H1 (cell line): ENCODE measurements around the gene ATP11A. TPM values are rescaled to one million over a fixed set of nuclear protein-coding genes. Genes with fewer than 3 reads are reported as not detected.

Experiments
- CTCF ChIA-PET: fragments of 300-600 bp; sonication (Branson Sonifier 250); formaldehyde crosslinking; loops from one replicate; lab custom pipeline; 2021; ENCODE audit not compliant: partially characterized antibody; lab: Charles Lee
- POLR2A ChIA-PET: fragments of 300-600 bp; sonication (Branson Sonifier 250); formaldehyde crosslinking; loops from one replicate; lab custom pipeline; 2021; ENCODE audit warnings: inconsistent platforms; ENCODE audit not compliant: partially characterized antibody; lab: Charles Lee
- DNase-seq, 2 experiments: peaks; one replicate each; pipeline versions ENCODE4 v3.0.0 to v3.0.0-alpha.2; 2010 to 2022; ENCODE audit warnings: low spot score in 2 of 2, low read depth in 1 of 2, mixed read lengths in 1 of 2
- FAIRE-seq: peaks from 2 replicates; lab custom pipeline; 2011; peaks lifted over from hg19 to GRCh38; lab: Jason Lieb, UNC
- H2AFZ ChIP-seq: 2 replicates; pipeline ENCODE4 v1.8.1; 2012; ENCODE audit warnings: low read length, inconsistent platforms
- H2AK5ac ChIP-seq: 2 replicates; pipeline ENCODE4 v1.6.1; 2013; ENCODE audit warnings: low read depth, low read length
- H2BK120ac ChIP-seq: replicated peaks from 2 replicates; pipeline ENCODE3; 2013; ENCODE audit warnings: low read depth, low read length, inconsistent platforms
- H2BK12ac ChIP-seq: 2 replicates; pipeline ENCODE4 v1.6.1; 2013; ENCODE audit warnings: low read depth, low read length
- H2BK15ac ChIP-seq: 2 replicates; pipeline ENCODE4 v1.6.1; 2013; ENCODE audit warnings: low read length
- H2BK20ac ChIP-seq: 2 replicates; pipeline ENCODE4 v1.6.1; 2013; ENCODE audit warnings: low read length
- H2BK5ac ChIP-seq: 2 replicates; pipeline ENCODE4 v1.6.1; 2013; ENCODE audit warnings: low read depth, low read length
- H3K14ac ChIP-seq: 2 replicates; pipeline ENCODE4 v1.6.1; 2013; ENCODE audit warnings: inconsistent platforms; ENCODE audit not compliant: insufficient read length
- H3K18ac ChIP-seq: 2 replicates; pipeline ENCODE4 v1.6.1; 2013; ENCODE audit warnings: low read length; ENCODE audit errors: extremely low read depth
- H3K23ac ChIP-seq: 2 replicates; pipeline ENCODE4 v1.6.1; 2013; ENCODE audit warnings: inconsistent platforms; ENCODE audit not compliant: insufficient read length
- H3K23me2 ChIP-seq: 2 replicates; pipeline ENCODE4 v1.6.1; 2013; ENCODE audit warnings: low read depth, low read length
- H3K27ac ChIP-seq: 2 replicates; pipeline ENCODE4 v1.6.1; 2011; ENCODE audit warnings: low read depth, low read length, inconsistent platforms
- H3K27me3 ChIP-seq, 4 experiments: replicated peaks in 1 of 4; 1 replicate in 1 of 4; 2 replicates in 3 of 4; pipeline versions ENCODE4 v1.6.1 to v1.8.1; 2011 to 2013; ENCODE audit warnings: low read length in 3 of 4, mild to moderate bottlenecking in 3 of 4, inconsistent platforms in 2 of 4, mixed read lengths in 2 of 4, moderate library complexity in 1 of 4; ENCODE audit not compliant: control insufficient read depth in 3 of 4, insufficient read depth in 3 of 4; ENCODE audit errors: extremely low read depth in 1 of 4
- H3K36me3 ChIP-seq, 4 experiments: 2 replicates each; pipeline versions ENCODE4 v1.6.1 to v1.8.1; 2011 to 2013; ENCODE audit warnings: mild to moderate bottlenecking in 4 of 4, low read length in 3 of 4, moderate library complexity in 2 of 4, control low read depth in 1 of 4, inconsistent platforms in 1 of 4; ENCODE audit not compliant: insufficient read depth in 4 of 4, control insufficient read depth in 2 of 4
- H3K4ac ChIP-seq: replicated peaks from 2 replicates; pipeline ENCODE3; 2013; ENCODE audit warnings: low read length, low read depth, mixed read lengths, inconsistent platforms; ENCODE audit not compliant: insufficient read length
- H3K4me1 ChIP-seq, 4 experiments: replicated peaks in 1 of 4; 1 replicate in 1 of 4; 2 replicates in 3 of 4; pipeline versions ENCODE4 v1.6.1 to v1.8.1; 2011 to 2013; ENCODE audit warnings: low read length in 3 of 4, inconsistent platforms in 2 of 4, mixed read lengths in 1 of 4; ENCODE audit not compliant: insufficient read depth in 4 of 4, control insufficient read depth in 3 of 4
- H3K4me2 ChIP-seq, 2 experiments: 2 replicates each; pipeline versions ENCODE4 v1.6.1 to v1.8.1; 2011 to 2013; ENCODE audit warnings: low read depth in 2 of 2, low read length in 2 of 2, control low read depth in 1 of 2, inconsistent platforms in 1 of 2, mild to moderate bottlenecking in 1 of 2; ENCODE audit not compliant: insufficient read depth in 1 of 2
- H3K4me3 ChIP-seq, 4 experiments: fragments of 200-600, 300-600 bp in 1 of 4; sonication (generic), shearing (Covaris generic), sonication (Bioruptor Twin) in 1 of 4; 2 replicates each; pipeline versions ENCODE4 v1.5.1 to v1.8.1; 2011 to 2016; ENCODE audit warnings: low read length in 4 of 4, low read depth in 3 of 4, control low read depth in 2 of 4, inconsistent platforms in 2 of 4, mild to moderate bottlenecking in 2 of 4, mixed read lengths in 1 of 4, moderate library complexity in 1 of 4; ENCODE audit not compliant: insufficient read depth in 2 of 4; ENCODE audit errors: extremely low read depth in 1 of 4
- H3K56ac ChIP-seq: replicated peaks from 2 replicates; pipeline ENCODE3; 2013; ENCODE audit warnings: low read depth, mild to moderate bottlenecking, mixed read lengths, low read length, inconsistent platforms; ENCODE audit not compliant: insufficient read length
- H3K79me1 ChIP-seq: 2 replicates; pipeline ENCODE4 v1.6.1; 2013; ENCODE audit warnings: low read depth, low read length, control low read depth
- H3K79me2 ChIP-seq, 2 experiments: 2 replicates each; pipeline versions ENCODE4 v1.6.1 to v1.8.1; 2012 to 2013; ENCODE audit warnings: low read length in 2 of 2, mild to moderate bottlenecking in 2 of 2, inconsistent platforms in 1 of 2; ENCODE audit not compliant: insufficient read depth in 2 of 2, control insufficient read depth in 1 of 2
- H3K9ac ChIP-seq, 4 experiments: replicated peaks in 1 of 4; 1 replicate in 1 of 4; 2 replicates in 3 of 4; pipeline versions ENCODE4 v1.6.1 to v1.8.1; 2011 to 2013; ENCODE audit warnings: low read depth in 3 of 4, low read length in 3 of 4, control low read depth in 2 of 4, mild to moderate bottlenecking in 2 of 4, moderate library complexity in 2 of 4, inconsistent platforms in 1 of 4; ENCODE audit errors: extremely low read depth in 1 of 4
- H3K9me3 ChIP-seq, 2 experiments: 2 replicates each; pipeline versions ENCODE4 v1.6.1 to v1.8.1; 2012 to 2013; ENCODE audit warnings: mild to moderate bottlenecking in 2 of 2, moderate library complexity in 2 of 2, control low read depth in 1 of 2, inconsistent platforms in 1 of 2, low read depth in 1 of 2, low read length in 1 of 2, mixed read lengths in 1 of 2; ENCODE audit not compliant: insufficient read depth in 2 of 2
- H4K20me1 ChIP-seq, 2 experiments: replicated peaks in 1 of 2; 2 replicates each; pipeline versions ENCODE3 to v1.8.1; 2011 to 2013; ENCODE audit warnings: inconsistent platforms in 2 of 2, low read length in 2 of 2, mild to moderate bottlenecking in 1 of 2; ENCODE audit not compliant: insufficient read depth in 2 of 2, control insufficient read depth in 1 of 2
- H4K5ac ChIP-seq: 2 replicates; pipeline ENCODE4 v1.6.1; 2013; ENCODE audit warnings: low read length, low read depth, mixed read lengths, inconsistent platforms; ENCODE audit not compliant: insufficient read length
- H4K8ac ChIP-seq: 2 replicates; pipeline ENCODE4 v1.8.0; 2013; ENCODE audit warnings: mild to moderate bottlenecking, moderate library complexity, low read length, inconsistent platforms; ENCODE audit not compliant: insufficient read depth; ENCODE audit errors: extremely low read depth
- H4K91ac ChIP-seq: replicated peaks from 2 replicates; pipeline ENCODE3; 2013; ENCODE audit warnings: low read length, mixed read lengths, inconsistent platforms; ENCODE audit not compliant: insufficient read length
- ASH2L ChIP-seq: fragments of 200-600, 300-600 bp; sonication (generic); IDR thresholded peaks from one replicate; pipeline ENCODE4 v1.7.1; 2017; ENCODE audit warnings: low read length
- BRCA1 ChIP-seq: IDR thresholded peaks from 2 replicates; pipeline ENCODE4 v1.6.1; 2012; ENCODE audit warnings: low read depth, low read length, improper control_type of control experiment
- PHF8 ChIP-seq: fragments of 200-600 bp; sonication (generic); conservative IDR thresholded peaks from 2 replicates; pipeline ENCODE4 v1.7.1; 2012; ENCODE audit warnings: low read depth, mild to moderate bottlenecking, inconsistent platforms, low read length, moderate library complexity
- SIRT6 ChIP-seq: IDR thresholded peaks from one replicate; pipeline ENCODE4 v1.7.1; 2012; ENCODE audit warnings: low read length, inconsistent platforms
- WGBS, 2 experiments: shearing (Covaris generic) in 1 of 2; methylation state at CpG; one replicate each; pipeline versions ENCODE4 v1.1.6 to v1.1.7; 2013 to 2015; ENCODE audit warnings: low lambda C conversion rate in 2 of 2, mixed read lengths in 2 of 2, inconsistent platforms in 1 of 2, low coverage in 1 of 2, missing lambda C conversion rate in 1 of 2; ENCODE audit not compliant: insufficient replicate concordance in 2 of 2, insufficient coverage in 1 of 2, insufficient read length in 1 of 2; ENCODE audit errors: extremely low coverage in 1 of 2, missing lambda C conversion rate in 1 of 2; 5-methylcytosine and 5-hydroxymethylcytosine counted together
- polyA plus RNA-seq, 7 experiments: library from polyadenylated mRNA; depleted of rRNA in 3 of 7; stranded (reverse) in 5 of 7; unstranded in 2 of 7; fragments of >200 nt in 5 of 7; fragments of 200-250 nt in 2 of 7; gene quantifications; 1 replicate in 5 of 7; 2 replicates in 1 of 7; 4 replicates in 1 of 7; pipeline versions ENCODE4 v1.2.1 to v1.2.3, GENCODE V29; 2011 to 2013; ENCODE audit warnings: missing spikeins in 2 of 7, mixed read lengths in 2 of 7
- total RNA-seq: library from RNA; stranded (reverse); fragmentation: NEBNext Ultra II Directional; extraction: Animal tissue kit (Norgen Biotek cat#: 25700); gene quantifications from 2 replicates; pipeline ENCODE4 v1.2.1, GENCODE V29; 2021

Gene ATP11A
- total and polyA plus RNA-seq, 2 of the 8 experiments (the other 6 are each of a cell fraction or from before 2014, with no cell fraction given): 28.8 to 72.9 TPM

- Histone ChIP-seq H2BK5ac (no peak overlapping the region), H4K5ac (no peak overlapping the region), H3K27ac (no peak overlapping the region), H3K56ac (no peak overlapping the region), H2BK20ac (no peak overlapping the region), H3K79me2 (peaks cover under 1 to 23% of the 10 kb centered on the region in 2 experiments; a peak in 3 of 4 replicates), H3K9ac (no peak overlapping the region), H3K4me1 (peaks cover 3 to 21% (median 14%) of the 10 kb centered on the region in 4 experiments), H3K23me2 (peaks cover 5% of the 10 kb centered on the region; the same call in 1 of the 2 replicates), H2BK12ac (no peak overlapping the region), H4K91ac (no peak overlapping the region), H3K79me1 (peaks cover 2% of the 10 kb centered on the region), H2AFZ (no peak overlapping the region), H3K4me3 (no peak overlapping the region), H4K20me1 (peaks cover 0 to under 1% of the 10 kb centered on the region in 2 experiments), H4K8ac (no peak overlapping the region), H3K9me3 (no peaks in the 10 kb centered on the region), H3K23ac (no peak overlapping the region), H3K4me2 (no peak overlapping the region; a peak in 1 of 4 replicates), H3K18ac (no peak overlapping the region), H3K14ac (no peak overlapping the region), H3K27me3 (peaks cover 0 to 2% (median 0%) of the 10 kb centered on the region in 4 experiments; a peak in 3 of 7 replicates), H2AK5ac (no peak overlapping the region; the same call in 1 of the 2 replicates), H2BK15ac (no peak overlapping the region), H3K4ac (no peak overlapping the region), H3K36me3 (no peaks in the 10 kb centered on the region), H2BK120ac (no peak overlapping the region)
- CTCF ChIA-PET: interaction anchor here (0.7 to 1.3 kb wide), 2 partner anchors 168 to 198 kb away, joined by 3 to 4 read pairs; no protein-coding TSS in a partner anchor
- 92% methylated on average over 10 of the region's 10 CpGs; no CpG with 5 or more reads in 1 of the 2 experiments for WGBS, 2 experiments
- DNase-seq (no peak), FAIRE-seq (no peak)
- POLR2A ChIA-PET: interaction anchor here (1.2 to 1.5 kb wide), 2 partner anchors 15 to 47 kb away, joined by 3 to 6 read pairs; no protein-coding TSS in a partner anchor
- no peak for TF ChIP-seq SIRT6
- TF ChIP-seq BRCA1: no peak
- no peak for TF ChIP-seq PHF8
- TF ChIP-seq ASH2L: no peak
These were observed 1.8 kb upstream of the ATP11A start for GRCh38 chr13:112687836-112688559.
